OCI-LY7 (cell line): ENCODE data around the gene FZD7. TPM values are rescaled to one million over a fixed set of nuclear protein-coding genes. Genes with fewer than 3 reads are reported as not detected.

Experiments
- BruUV-seq: library from RNA; stranded (reverse); fragments of 400-500 nt; replicated peaks from 2 replicates; lab custom pipeline; 2021; lab: Mats Ljungman, UMichigan
- CTCF ChIA-PET: fragments of 300-600 bp; sonication (Branson Sonifier 250); formaldehyde crosslinking; loops from one replicate; lab custom pipeline; 2022; ENCODE audit warnings: antibody characterized with exemption; ENCODE audit not compliant: unreplicated experiment; lab: Charles Lee
- POLR2A ChIA-PET: fragments of 300-600 bp; sonication (Branson Sonifier 250); formaldehyde crosslinking; loops from one replicate; lab custom pipeline; 2022; ENCODE audit warnings: antibody characterized with exemption; lab: Charles Lee
- DNase-seq: peaks from one replicate; pipeline ENCODE4 v3.0.0-alpha.2; 2015; ENCODE audit warnings: low spot score
- H2AFZ ChIP-seq: fragments of 200-600 bp; sonication (generic), shearing (Covaris generic); 2 replicates; pipeline ENCODE4 v1.6.1; 2014; ENCODE audit warnings: mild to moderate bottlenecking, antibody characterized with exemption, low read length, moderate library complexity
- H3K27ac ChIP-seq: fragments of 200-600 bp; sonication (generic); 2 replicates; pipeline ENCODE4 v1.5.1; 2014; ENCODE audit warnings: mixed run types, low read depth, mild to moderate bottlenecking, moderate library complexity, low read length, inconsistent platforms; ENCODE audit not compliant: poor library complexity, severe bottlenecking
- H3K36me3 ChIP-seq: fragments of 200-600 bp; sonication (generic); 2 replicates; pipeline ENCODE4 v1.6.1; 2014; ENCODE audit warnings: mild to moderate bottlenecking, antibody characterized with exemption, low read length, moderate library complexity, mixed read lengths; ENCODE audit not compliant: insufficient read depth
- H3K4me1 ChIP-seq: fragments of 200-600 bp; sonication (generic); 2 replicates; pipeline ENCODE4 v1.5.1; 2014; ENCODE audit warnings: mild to moderate bottlenecking, low read length; ENCODE audit not compliant: insufficient read depth, poor library complexity, severe bottlenecking
- H3K4me2 ChIP-seq: fragments of 200-600 bp; sonication (generic); 2 replicates; pipeline ENCODE4 v1.6.1; 2014; ENCODE audit warnings: mild to moderate bottlenecking, low read length
- H3K4me3 ChIP-seq: fragments of 200-600 bp; sonication (generic); 2 replicates; pipeline ENCODE4 v1.5.1; 2014; ENCODE audit warnings: mild to moderate bottlenecking, low read depth, low read length; ENCODE audit not compliant: poor library complexity, severe bottlenecking
- H3K79me2 ChIP-seq: fragments of 200-600 bp; sonication (generic); 2 replicates; pipeline ENCODE4 v1.6.1; 2016; ENCODE audit warnings: low read depth, mild to moderate bottlenecking, low read length, moderate library complexity, mixed read lengths; ENCODE audit not compliant: insufficient read depth
- H3K9me2 ChIP-seq: fragments of 200-600 bp; sonication (generic); 2 replicates; pipeline ENCODE4 v1.6.1; 2016; ENCODE audit warnings: mild to moderate bottlenecking, low read length, mixed read lengths; ENCODE audit not compliant: insufficient read depth
- H3K9me3 ChIP-seq: fragments of 200-600 bp; sonication (generic); 2 replicates; pipeline ENCODE4 v1.6.1; 2014; ENCODE audit warnings: mild to moderate bottlenecking, mixed run types, low read length, mixed read lengths
- H4K20me1 ChIP-seq: fragments of 200-600 bp; sonication (generic); 2 replicates; pipeline ENCODE4 v1.6.1; 2014; ENCODE audit warnings: mild to moderate bottlenecking, antibody characterized with exemption, low read length, moderate library complexity, mixed read lengths; ENCODE audit not compliant: insufficient read depth
- CTCF ChIP-seq: fragments of 200-600 bp; sonication (generic); conservative IDR thresholded peaks from 2 replicates; pipeline ENCODE4 v1.5.1; 2014; ENCODE audit warnings: mild to moderate bottlenecking, antibody characterized with exemption, low read length, moderate library complexity, mixed read lengths
- EZH2phosphoT487 ChIP-seq: fragments of 200-600 bp; sonication (generic); IDR thresholded peaks from 2 replicates; pipeline ENCODE4 v1.6.1; 2018; ENCODE audit warnings: low read depth, borderline replicate concordance, mild to moderate bottlenecking, mixed run types, antibody characterized with exemption, low read length, moderate library complexity, mixed read lengths
- intact Hi-C: fragments of 100-400 bp; cut with micrococcal nuclease; formaldehyde crosslinking; loops from one replicate; pipeline ENCODE4 v1.10.0; 2022; ENCODE audit not compliant: unreplicated experiment
- total RNA-seq, 2 experiments: library from RNA; depleted of rRNA in 1 of 2; stranded (reverse); fragments of >200 nt in 1 of 2; shearing (Covaris generic) in 1 of 2; gene quantifications; 2 replicates each; pipeline ENCODE4 v1.2.3, GENCODE V29; 2014 to 2022

Gene FZD7
- total RNA-seq, 2 experiments from 2014 or later: 1.2 to 1.7 TPM

- CTCF ChIA-PET: no interaction called here
- no peak for DNase-seq
- TF ChIP-seq EZH2phosphoT487 (no peak), CTCF (no peak)
Measured at GRCh38 chr2:202040079-202040844, 6.6 kb downstream of the FZD7 start.

GRCh38 chr2:202042444-202042843 is 8.8 kb downstream of the FZD7 start:
- BruUV-seq: no TSS peak
- CTCF ChIA-PET: no interaction called here
- Histone ChIP-seq H2AFZ (no peak overlapping the region), H3K4me2 (no peak overlapping the region), H3K9me2 (no peaks in the 10 kb centered on the region), H3K4me1 (no peaks in the 10 kb centered on the region), H3K36me3 (no peaks in the 10 kb centered on the region), H3K9me3 (no peaks in the 10 kb centered on the region), H3K79me2 (no peaks in the 10 kb centered on the region), H3K4me3 (no peak overlapping the region), H4K20me1 (no peaks in the 10 kb centered on the region), H3K27ac (no peak overlapping the region)
- no peak for DNase-seq
- POLR2A ChIA-PET: no interaction called here
- intact Hi-C loops: no loop called here
- no peak for TF ChIP-seq CTCF
- TF ChIP-seq EZH2phosphoT487: no peak

More at GRCh38 chr2:202040079-202040844, 6.6 kb downstream of the FZD7 start:
- Histone ChIP-seq H3K4me1 (no peaks in the 10 kb centered on the region), H3K79me2 (no peaks in the 10 kb centered on the region), H2AFZ (no peak overlapping the region), H3K4me3 (no peak overlapping the region), H4K20me1 (no peaks in the 10 kb centered on the region), H3K9me3 (no peaks in the 10 kb centered on the region), H3K9me2 (no peaks in the 10 kb centered on the region), H3K4me2 (no peak overlapping the region), H3K36me3 (no peaks in the 10 kb centered on the region), H3K27ac (no peak overlapping the region)
- no TSS peak for BruUV-seq
- POLR2A ChIA-PET: interaction anchor here (0.6 kb wide), 3 partner anchors 20 to 135 kb away, joined by 3 read pairs; no protein-coding TSS in a partner anchor
- intact Hi-C loops: no loop called here

GRCh38 chr2:202043475-202043874 is 9.8 kb downstream of the FZD7 start:
- CTCF ChIA-PET: no interaction called here

More at GRCh38 chr2:202043475-202043874, 9.8 kb downstream of the FZD7 start:
- TF ChIP-seq CTCF (no peak), EZH2phosphoT487 (no peak)
- H3K27ac ChIP-seq: no peak overlapping the region
- no peaks in the 10 kb centered on the region for H3K36me3 ChIP-seq
- no peak overlapping the region for H3K4me3 ChIP-seq
- POLR2A ChIA-PET: no interaction called here
- DNase-seq: no peak
- no peaks in the 10 kb centered on the region for H3K79me2 ChIP-seq
- no peaks in the 10 kb centered on the region for H3K9me2 ChIP-seq
- H3K4me2 ChIP-seq: no peak overlapping the region
- intact Hi-C loops: no loop called here
- no peaks in the 10 kb centered on the region for H4K20me1 ChIP-seq
- no TSS peak for BruUV-seq
- no peak overlapping the region for H2AFZ ChIP-seq
- no peaks in the 10 kb centered on the region for H3K9me3 ChIP-seq
- no peaks in the 10 kb centered on the region for H3K4me1 ChIP-seq
